Erythroblast (primary cell): ENCODE data around the gene CTNS.
"Not testable (repeated sequence)": the region's sequence is repeated elsewhere in the genome, so short reads cannot be mapped to it uniquely, and the experiment has no call there.

Experiments used
- DNase-seq, 2 experiments: peaks; one replicate each; lab custom pipeline; 2025; lab: John Stamatoyannopoulos, UW
- GATA1 ChIP-seq: IDR thresholded peaks from 2 replicates; pipeline ENCODE4 v1.6.1; 2011; ENCODE audit warnings: low read depth, mild to moderate bottlenecking, control low read depth, low read length, moderate library complexity
- POLR2A ChIP-seq: IDR thresholded peaks from 2 replicates; pipeline ENCODE4 v1.6.1; 2011; ENCODE audit warnings: mild to moderate bottlenecking, low read length

Gene CTNS

DNA sequence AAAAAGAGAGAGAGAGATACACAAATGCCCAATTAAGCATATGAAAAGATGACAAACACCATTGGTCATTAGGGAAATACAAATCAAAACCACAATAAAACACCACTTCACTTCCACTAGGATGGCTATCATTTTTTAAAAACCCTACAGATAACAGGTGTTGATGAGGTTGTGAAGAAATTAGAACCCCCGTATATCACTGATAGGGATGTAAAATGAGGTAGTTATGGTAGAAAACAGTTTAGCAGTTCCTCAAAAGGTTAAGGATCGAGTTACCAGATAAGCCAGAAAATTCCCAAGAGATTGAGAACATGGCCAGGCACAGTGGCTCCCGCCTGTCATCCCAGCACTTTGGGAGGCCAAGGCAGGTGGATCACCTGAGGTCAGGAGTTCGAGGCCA is 56.6 kb downstream of the CTNS start:
- TF ChIP-seq POLR2A (no peak), GATA1 (no peak)
- DNase-seq: no peak

DNA sequence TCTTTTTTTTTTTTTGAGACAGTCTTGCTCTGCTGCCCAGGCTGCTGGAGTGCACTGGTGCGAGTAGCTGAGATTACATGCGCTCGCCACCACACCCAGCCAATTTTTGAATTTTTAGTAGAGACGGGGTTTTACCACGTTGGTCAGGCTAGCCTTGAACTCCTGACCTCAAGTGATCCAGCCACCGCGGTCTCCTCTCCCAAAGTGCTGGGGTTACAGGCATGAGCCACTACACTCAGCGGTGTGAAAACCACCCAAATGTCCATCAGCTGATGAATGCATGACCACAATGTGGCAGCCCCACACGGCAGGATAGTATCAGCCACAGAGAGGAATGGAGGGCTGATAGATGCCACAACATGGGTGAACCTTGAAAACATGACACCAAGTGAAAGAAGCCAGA is 57.3 kb downstream of the CTNS start:
- no peak for DNase-seq
- TF ChIP-seq GATA1: no peak
- no peak for TF ChIP-seq POLR2A

DNA sequence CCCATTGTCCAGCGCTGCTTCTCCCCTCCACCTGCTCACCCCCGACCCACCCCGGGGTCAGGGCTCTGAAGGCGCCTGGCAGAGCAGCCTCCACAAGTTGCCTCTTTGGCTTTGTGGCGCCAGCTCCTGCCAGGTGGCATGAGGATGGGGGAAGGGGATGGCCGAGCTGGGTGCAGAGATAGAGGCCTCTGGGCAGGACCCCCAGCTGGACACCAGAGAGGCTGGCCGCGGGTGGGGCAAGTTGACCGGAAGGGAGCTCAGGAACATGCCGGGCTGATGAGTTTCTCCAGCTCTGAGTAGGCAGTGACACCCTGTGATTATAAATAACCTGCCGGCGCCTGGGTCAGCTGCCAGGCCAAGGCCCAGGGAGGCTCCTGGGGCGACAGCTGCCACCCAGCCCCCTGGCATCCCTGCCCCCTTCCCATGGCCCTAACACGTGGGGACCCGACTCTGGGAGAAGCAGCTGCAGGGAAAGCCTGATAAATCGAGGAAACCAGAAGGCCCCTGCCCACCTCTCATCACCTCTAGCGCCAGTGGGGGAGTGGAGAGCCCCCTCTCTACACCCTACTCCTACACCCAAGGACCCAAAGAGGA is 58.7 kb downstream of the CTNS start:
- no peak for DNase-seq
- TF ChIP-seq POLR2A (no peak), GATA1 (no peak)

DNA sequence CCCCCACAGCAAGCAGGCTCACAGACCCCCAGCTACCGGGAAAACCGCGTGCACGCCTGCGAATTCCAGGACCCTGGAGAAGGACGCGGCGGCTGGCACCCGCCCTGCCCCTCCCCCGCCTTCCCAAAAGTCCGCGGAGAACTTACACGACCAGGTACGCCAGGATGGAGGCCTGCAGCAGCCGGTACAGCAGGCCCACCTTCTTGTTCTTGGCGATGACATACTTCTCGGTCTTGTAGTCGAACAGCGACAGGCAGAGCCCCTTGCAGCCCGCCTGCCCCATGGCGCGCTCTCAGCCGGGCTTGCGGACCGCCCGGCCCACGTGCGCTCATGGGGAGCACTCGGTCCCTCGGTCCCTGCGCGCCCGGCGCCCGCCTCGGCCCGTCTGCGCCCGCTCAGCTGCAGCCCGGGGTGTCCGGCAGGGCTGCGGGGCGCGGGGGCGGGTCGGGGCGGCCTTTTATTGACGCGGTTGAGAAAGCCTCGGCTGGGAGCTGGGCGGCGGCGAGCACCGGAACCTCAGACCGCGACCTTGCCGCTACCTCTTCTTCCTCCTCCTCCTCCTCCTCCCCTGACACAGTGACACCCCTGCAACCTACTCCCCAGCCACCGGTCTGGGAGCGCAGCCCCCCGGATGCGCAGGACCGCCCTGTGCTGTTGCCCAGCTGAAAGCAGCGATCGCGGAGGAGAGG is 59.3 kb downstream of the CTNS start, which contains the start of gene P2RX5:
TSS of gene P2RX5 (minus strand) at position 433 of the 689 bp plus-strand sequence. CDS start at position 283, 150 bp downstream.
- TF ChIP-seq GATA1 (no peak), POLR2A (no peak)
- DNase-seq: peak in 1 of 2 experiments; percentile 26

DNA sequence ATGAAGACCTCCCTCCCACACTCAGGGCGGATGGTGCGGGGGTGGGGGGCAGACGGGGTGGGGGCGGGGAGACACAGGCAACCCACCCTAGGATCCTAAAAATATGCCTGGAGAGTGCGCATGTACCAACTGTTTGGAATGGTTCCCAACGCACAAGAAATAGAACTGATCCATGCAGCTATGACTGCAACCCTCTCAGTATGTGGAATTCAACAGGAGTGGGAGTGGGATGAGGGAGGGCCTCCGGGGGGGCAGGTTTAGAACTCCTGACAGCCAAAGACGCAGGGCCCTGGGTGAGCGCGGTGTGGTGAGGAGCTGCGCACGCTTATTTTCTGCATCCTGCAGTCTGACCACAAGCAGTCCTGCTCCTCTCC is 60.5 kb downstream of the CTNS start:
- DNase-seq: no peak
- no peak for TF ChIP-seq POLR2A
- no peak for TF ChIP-seq GATA1

DNA sequence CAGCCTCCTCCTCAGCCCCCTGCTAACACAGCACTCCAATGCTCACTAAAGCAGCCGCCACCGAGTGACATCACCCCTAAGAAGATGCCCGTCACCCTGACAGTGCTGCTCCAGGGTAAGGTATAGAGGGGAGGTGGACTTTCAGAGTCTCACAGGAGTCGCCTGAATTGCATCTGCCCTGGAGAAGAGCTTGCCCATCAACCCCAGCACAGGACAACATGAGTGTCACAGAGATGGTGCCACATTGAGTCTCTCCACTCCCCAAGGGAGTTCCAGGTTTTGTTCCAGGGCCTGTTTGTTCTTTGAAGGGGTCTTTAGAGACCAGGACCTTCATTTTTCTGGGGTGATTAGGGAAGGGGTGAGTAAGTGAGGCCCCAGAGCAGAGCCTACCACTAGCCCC is 61.6 kb downstream of the CTNS start:
- no peak for DNase-seq
- TF ChIP-seq POLR2A (no peak), GATA1 (no peak)

DNA sequence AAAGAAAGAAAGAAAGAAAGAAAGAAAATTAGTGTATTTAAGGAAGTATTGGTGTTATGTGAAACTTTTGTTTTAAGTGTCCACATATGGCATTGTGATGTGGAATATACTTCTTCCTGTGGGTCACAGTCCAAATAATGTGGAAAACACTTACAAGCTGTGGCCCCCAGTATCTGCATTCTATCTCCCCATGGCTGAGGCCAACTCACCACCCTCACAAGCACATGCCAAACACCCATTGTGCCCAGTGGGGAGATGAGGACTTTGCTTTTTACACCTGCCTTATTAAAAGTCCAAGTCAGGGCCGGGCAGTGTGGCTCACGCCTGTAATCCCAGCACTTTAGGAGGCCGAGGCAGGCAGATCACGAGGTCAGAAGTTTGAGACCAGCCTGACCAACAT is 63.4 kb downstream of the CTNS start:
- no peak for DNase-seq
- TF ChIP-seq POLR2A: no peak

DNA sequence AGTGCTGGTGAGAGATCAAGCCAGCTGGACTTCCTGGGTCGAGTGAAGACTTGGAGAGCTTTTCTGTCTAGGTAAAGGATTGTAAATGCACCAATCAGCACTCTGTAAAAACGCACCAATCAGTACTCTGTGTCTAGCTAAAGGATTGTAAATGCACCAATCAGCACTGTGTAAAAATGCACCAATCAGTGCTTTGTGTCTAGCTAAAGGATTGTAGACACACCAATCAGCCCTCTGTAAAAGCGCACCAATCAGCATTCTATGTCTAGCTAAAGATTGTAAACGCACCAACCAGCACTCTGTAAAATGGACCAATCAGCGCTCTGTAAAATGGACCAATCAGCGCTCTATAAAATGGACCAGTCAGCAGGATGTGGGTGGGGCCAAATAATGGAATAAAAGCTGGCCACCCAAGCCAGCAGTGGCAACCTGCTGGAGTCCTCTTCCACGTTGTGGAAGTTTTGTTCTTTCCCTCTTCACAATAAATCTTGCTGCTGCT is 65.5 kb downstream of the CTNS start:
- not testable (repeated sequence) for DNase-seq

DNA sequence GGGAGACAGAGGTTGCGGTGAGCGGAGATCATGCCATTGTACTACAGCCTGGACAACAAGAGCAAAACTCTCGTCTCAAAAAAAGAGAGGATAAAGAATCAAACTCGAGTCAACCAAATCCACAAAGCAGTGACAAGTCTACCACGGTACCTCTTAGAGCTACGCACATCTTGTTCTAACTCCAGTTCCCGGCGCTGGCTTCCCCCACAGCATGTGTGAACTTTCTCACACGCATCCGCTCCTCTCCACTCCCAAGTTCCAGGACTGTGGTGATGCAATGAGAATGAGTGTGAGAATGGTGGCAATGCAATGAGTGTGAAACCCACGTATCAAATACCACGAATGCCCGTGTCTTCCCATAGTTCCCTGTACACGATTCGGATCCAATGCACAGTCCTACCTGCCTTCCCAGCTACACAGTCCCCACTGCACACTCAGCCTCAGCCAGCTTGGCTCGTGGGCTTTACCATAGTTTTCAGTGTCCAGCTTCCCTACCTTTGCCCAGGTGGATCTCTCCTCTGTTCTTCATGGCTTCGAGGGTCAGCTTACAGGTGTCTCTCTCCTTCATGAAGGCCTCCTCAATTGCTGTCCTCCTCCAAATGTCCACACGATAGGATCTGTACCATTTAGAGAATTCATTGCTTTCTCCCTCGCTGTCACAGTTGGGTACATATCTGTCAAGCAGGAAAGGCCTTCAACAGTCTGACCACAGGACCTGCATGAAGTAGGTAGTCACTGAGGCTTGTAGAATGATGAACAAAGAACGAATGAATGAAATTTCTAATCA is 68.6 kb downstream of the CTNS start:
- no peak for DNase-seq
- TF ChIP-seq GATA1 (no peak), POLR2A (no peak)

DNA sequence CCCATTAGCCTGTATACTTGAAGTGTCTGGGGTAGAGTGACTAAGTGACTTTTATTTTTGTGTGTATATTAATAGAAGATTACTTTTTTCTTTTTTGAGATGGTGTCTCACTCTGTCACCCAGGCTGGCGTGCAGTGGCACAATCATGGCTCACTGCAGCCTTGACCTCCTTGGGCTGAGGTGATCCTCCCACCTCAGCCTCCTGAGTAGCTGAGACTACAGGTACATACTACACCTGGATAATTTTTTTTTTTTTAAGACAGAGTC is 69.1 kb downstream of the CTNS start:
- not testable (repeated sequence) for DNase-seq

DNA sequence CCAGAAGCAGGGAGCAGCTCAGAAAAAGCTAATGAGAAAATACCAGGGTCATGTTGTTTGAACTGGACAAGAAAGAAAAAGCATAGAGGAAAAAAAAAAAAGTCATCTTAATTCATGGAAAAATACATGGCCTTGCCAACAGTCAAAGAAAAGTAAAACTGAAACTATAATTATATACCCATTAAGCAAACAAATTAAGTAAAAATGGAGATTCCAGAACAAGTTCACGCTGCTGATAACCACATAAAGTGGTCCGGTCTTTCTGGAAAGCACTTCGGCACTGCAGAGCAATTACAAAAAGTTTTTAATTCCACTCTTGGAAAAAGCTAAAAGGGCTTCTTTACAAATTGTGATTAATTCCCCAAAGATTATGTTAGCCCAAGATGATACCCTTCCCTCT is 71.8 kb downstream of the CTNS start:
- TF ChIP-seq POLR2A (no peak), GATA1 (no peak)
- DNase-seq: no peak

DNA sequence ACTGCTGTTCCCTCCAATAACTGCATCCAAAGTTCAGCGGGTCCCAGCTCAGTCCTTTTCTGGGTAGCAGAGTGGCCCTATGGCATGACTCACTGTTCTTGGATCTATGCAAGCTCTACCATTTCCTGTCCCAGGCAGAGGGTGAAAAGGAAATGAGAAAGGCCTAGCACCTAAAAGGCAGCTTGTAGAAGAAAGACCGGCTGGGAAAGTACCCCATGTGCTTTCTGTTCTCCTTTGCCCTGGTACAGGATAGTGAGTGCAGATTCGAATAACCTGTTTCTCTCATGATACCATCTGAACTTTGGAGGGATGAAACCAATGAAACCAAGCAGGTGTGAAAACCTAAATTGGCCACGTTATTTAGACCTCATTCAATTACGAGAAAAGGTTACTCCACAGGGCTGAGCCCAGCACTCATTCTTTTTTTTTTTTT is 74.4 kb downstream of the CTNS start:
- TF ChIP-seq GATA1 (no peak), POLR2A (no peak)
- DNase-seq: no peak
